ENCODE data around the gene TMOD2.

The TMOD2 gene

GRCh38 chr15:51724199-51724598, 27.2 kb upstream of the TMOD2 start:
- no peak for TF ChIP-seq CTCF (IDR thresholded peaks at IDR 0.05)
- Histone ChIP-seq H3K4me3 (no peak overlapping the region), H3K27ac (no peak overlapping the region)
- no peak for DNase-seq (ENCODE audit: low spot score)

- no peak for TF ChIP-seq CTCF (IDR thresholded peaks at IDR 0.05)
- Histone ChIP-seq H3K27ac (no peak overlapping the region), H3K4me3 (no peak overlapping the region)
- no peak for DNase-seq (ENCODE audit: low spot score)
These were observed 26.7 kb upstream of the TMOD2 start for GRCh38 chr15:51724673-51725072.

- peak overlapping the region in 1 of 2 donors; percentile 15 for H3K27ac ChIP-seq
- DNase-seq (ENCODE audit: low spot score): no peak
- no peak overlapping the region for H3K4me3 ChIP-seq
- TF ChIP-seq CTCF (IDR thresholded peaks at IDR 0.05): no peak
These were observed 24.9 kb upstream of the TMOD2 start for GRCh38 chr15:51726302-51727073.

- no peak for DNase-seq (ENCODE audit: low spot score)
- H3K4me3 ChIP-seq: no peak overlapping the region
- TF ChIP-seq CTCF (IDR thresholded peaks at IDR 0.05): no peak
- H3K27ac ChIP-seq: no peak overlapping the region
These were observed 24.1 kb upstream of the TMOD2 start for GRCh38 chr15:51727141-51727897.

GRCh38 chr15:51731549-51732267, 19.7 kb upstream of the TMOD2 start:
- peak overlapping the region; percentile 74 to 89 for H3K27ac ChIP-seq
- TF ChIP-seq CTCF (IDR thresholded peaks at IDR 0.05): no peak
- no peak for DNase-seq (ENCODE audit: low spot score)
- H3K4me3 ChIP-seq: peak overlapping the region; percentile 58

GRCh38 chr15:51732646-51733045, 18.8 kb upstream of the TMOD2 start:
- no peak for TF ChIP-seq CTCF (IDR thresholded peaks at IDR 0.05)
- Histone ChIP-seq H3K4me3 (no peak overlapping the region), H3K27ac (peak overlapping the region; percentile 74 to 89)
- DNase-seq (ENCODE audit: low spot score): no peak

Measured in coronary artery (tissue), 2 donors.